Uterus (tissue), 2 donors: ENCODE measurements around the gene SF1.

ENCODE experiments used
- POLR2A ChIP-seq, 2 donors: fragments of 450-650 bp; IDR thresholded peaks; one replicate each; pipeline ENCODE4 v1.6.1; 2016; ENCODE audit warnings: antibody characterized with exemption in 2 of 2, mild to moderate bottlenecking in 1 of 2, moderate library complexity in 1 of 2
- TF ChIP-seq, protein P1 (sequence below), 4 experiments: fragments of 200-600 bp in 2 of 4; fragments of 450-650 bp in 2 of 4; sonication (generic) in 2 of 4; IDR thresholded peaks; one replicate each; pipeline ENCODE4 v1.5.1; 2016 to 2019; ENCODE audit warnings: antibody characterized with exemption in 4 of 4, mild to moderate bottlenecking in 2 of 4, moderate library complexity in 1 of 4

DNA sequence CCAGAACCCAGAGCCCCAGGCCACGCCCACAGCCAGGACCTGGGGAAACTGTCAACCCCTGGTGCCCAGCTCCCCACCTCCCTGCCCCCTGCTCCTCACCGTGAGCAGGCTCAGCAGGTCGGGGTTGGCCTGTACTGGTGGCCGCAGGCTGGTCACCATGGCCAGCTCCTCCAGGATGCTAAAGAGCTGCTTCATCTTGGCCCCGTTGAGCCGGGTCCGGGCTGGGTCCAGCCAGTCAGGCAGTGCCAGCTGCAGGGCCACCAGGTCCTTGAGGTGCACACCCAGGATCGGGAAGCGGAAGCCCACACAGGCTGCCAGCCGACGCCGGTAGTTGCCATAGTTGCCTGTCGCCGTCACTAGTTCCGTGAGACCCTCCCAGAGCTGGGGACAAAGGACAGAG lies 41.7 kb downstream of the SF1 start:
- no peak for TF ChIP-seq POLR2A (IDR thresholded peaks at IDR 0.05)
- TF ChIP-seq, protein P1, sequence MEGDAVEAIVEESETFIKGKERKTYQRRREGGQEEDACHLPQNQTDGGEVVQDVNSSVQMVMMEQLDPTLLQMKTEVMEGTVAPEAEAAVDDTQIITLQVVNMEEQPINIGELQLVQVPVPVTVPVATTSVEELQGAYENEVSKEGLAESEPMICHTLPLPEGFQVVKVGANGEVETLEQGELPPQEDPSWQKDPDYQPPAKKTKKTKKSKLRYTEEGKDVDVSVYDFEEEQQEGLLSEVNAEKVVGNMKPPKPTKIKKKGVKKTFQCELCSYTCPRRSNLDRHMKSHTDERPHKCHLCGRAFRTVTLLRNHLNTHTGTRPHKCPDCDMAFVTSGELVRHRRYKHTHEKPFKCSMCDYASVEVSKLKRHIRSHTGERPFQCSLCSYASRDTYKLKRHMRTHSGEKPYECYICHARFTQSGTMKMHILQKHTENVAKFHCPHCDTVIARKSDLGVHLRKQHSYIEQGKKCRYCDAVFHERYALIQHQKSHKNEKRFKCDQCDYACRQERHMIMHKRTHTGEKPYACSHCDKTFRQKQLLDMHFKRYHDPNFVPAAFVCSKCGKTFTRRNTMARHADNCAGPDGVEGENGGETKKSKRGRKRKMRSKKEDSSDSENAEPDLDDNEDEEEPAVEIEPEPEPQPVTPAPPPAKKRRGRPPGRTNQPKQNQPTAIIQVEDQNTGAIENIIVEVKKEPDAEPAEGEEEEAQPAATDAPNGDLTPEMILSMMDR (IDR thresholded peaks at IDR 0.05) = no peak
